Head of caudate nucleus (tissue), 42 donors: ENCODE measurements around the gene TOR1AIP2.
A peak's percentile ranks its signal among the peaks of the same experiment; 100 is the strongest.
"Not testable (repeated sequence)": the region's sequence is repeated elsewhere in the genome, so short reads cannot be mapped to it uniquely, and the experiment has no call there.

ENCODE experiments used
- DNase-seq, 42 donors: peaks; one replicate each; pipeline versions ENCODE4 v3.0.0 to v3.0.0-alpha.2; 2020 to 2021; ENCODE audit warnings: mixed read lengths in 7 of 42
- intact Hi-C: fragments of 100-400 bp; cut with DNase I; formaldehyde crosslinking; loops from one replicate; pipeline ENCODE4 v1.15.0; 2022

TOR1AIP2 gene

GRCh38 chr1:179881642-179882252 is 4.1 kb upstream of the TOR1AIP2 start:
- DNase-seq = peak in 20 of 42 donors; percentile 74 to 97 (median 89)

GRCh38 chr1:179879797-179880196 is 2.2 kb upstream of the TOR1AIP2 start:
- no peak for DNase-seq
- intact Hi-C loops = loop anchor here (5.0 to 10.0 kb wide), 2 partner anchors 73 to 295 kb away; partner anchors contain the start of gene CEP350

More at GRCh38 chr1:179881642-179882252, 4.1 kb upstream of the TOR1AIP2 start:
- intact Hi-C loops = loop anchor here (5.0 to 10.0 kb wide), 2 partner anchors 71 to 293 kb away; partner anchors contain the start of gene CEP350

GRCh38 chr1:179876300-179876715 is 1.3 kb downstream of the TOR1AIP2 start:
- no peak for DNase-seq
- intact Hi-C loops = no loop called here

GRCh38 chr1:179875596-179876299 is 1.9 kb downstream of the TOR1AIP2 start:
- no peak for DNase-seq

GRCh38 chr1:179873438-179873851 is 4.2 kb downstream of the TOR1AIP2 start:
- intact Hi-C loops = no loop called here
- no peak for DNase-seq

More at GRCh38 chr1:179875596-179876299, 1.9 kb downstream of the TOR1AIP2 start:
- intact Hi-C loops = no loop called here

GRCh38 chr1:179872558-179872957 is 5.0 kb downstream of the TOR1AIP2 start:
- no peak for DNase-seq
- intact Hi-C loops = no loop called here

- no peak for DNase-seq
- intact Hi-C loops = no loop called here
These were observed 5.7 kb downstream of the TOR1AIP2 start for GRCh38 chr1:179871940-179872339.

GRCh38 chr1:179870870-179871269 is 6.7 kb downstream of the TOR1AIP2 start:
- intact Hi-C loops = no loop called here
- no peak for DNase-seq

GRCh38 chr1:179867493-179868330 is 9.9 kb downstream of the TOR1AIP2 start:
- peak in 29 of 42 donors; percentile 12 to 73 (median 44) for DNase-seq
- intact Hi-C loops = no loop called here

- no peak for DNase-seq
- intact Hi-C loops = no loop called here
These were observed 11.0 kb downstream of the TOR1AIP2 start for GRCh38 chr1:179866616-179867015.

- intact Hi-C loops = no loop called here
- no peak for DNase-seq
These were observed 12.2 kb downstream of the TOR1AIP2 start for GRCh38 chr1:179865377-179865776.

- intact Hi-C loops = no loop called here
- DNase-seq = no peak
These were observed 17.0 kb downstream of the TOR1AIP2 start for GRCh38 chr1:179860652-179861051.

GRCh38 chr1:179857009-179857408 is 20.6 kb downstream of the TOR1AIP2 start:
- DNase-seq = no peak
- intact Hi-C loops = no loop called here

- no peak for DNase-seq
- intact Hi-C loops = no loop called here
These were observed 21.3 kb downstream of the TOR1AIP2 start for GRCh38 chr1:179856296-179856695.

GRCh38 chr1:179855831-179856230 is 21.8 kb downstream of the TOR1AIP2 start:
- intact Hi-C loops = not testable (repeated sequence)

GRCh38 chr1:179853102-179853501 is 24.5 kb downstream of the TOR1AIP2 start:
- no peak for DNase-seq
- intact Hi-C loops = no loop called here

More at GRCh38 chr1:179855831-179856230, 21.8 kb downstream of the TOR1AIP2 start:
- DNase-seq = not testable (repeated sequence)

- DNase-seq = no peak
- intact Hi-C loops = no loop called here
These were observed 29.4 kb downstream of the TOR1AIP2 start for GRCh38 chr1:179848233-179848632.

GRCh38 chr1:179840107-179840506 is 37.5 kb downstream of the TOR1AIP2 start:
- DNase-seq = no peak
- intact Hi-C loops = no loop called here

GRCh38 chr1:179836686-179837445 is 40.7 kb downstream of the TOR1AIP2 start:
- intact Hi-C loops = not testable (repeated sequence)
- DNase-seq = peak in 1 of 42 donors; percentile 24
